Ovary (tissue), 9 donors: Measurements from ENCODE around the gene CHN1. TPM values are rescaled to one million over a fixed set of nuclear protein-coding genes. Genes with fewer than 3 reads are reported as not detected.

Experiments used
- DNase-seq, 5 donors: peaks; one replicate each; pipeline ENCODE4 v3.0.0-alpha.2; 2019 to 2020
- H3K27ac ChIP-seq, 2 donors: fragments of 200-600 bp; one replicate each; pipeline versions ENCODE4 v1.5.1 to v1.8.0; 2019 to 2022
- H3K27me3 ChIP-seq: fragments of 200-600 bp; one replicate; pipeline ENCODE4 v1.8.0; 2022
- H3K36me3 ChIP-seq: fragments of 200-600 bp; sonication (generic); one replicate; pipeline ENCODE4 v1.5.1; 2019
- H3K4me1 ChIP-seq: one replicate; pipeline ENCODE4 v1.8.1; 2013; ENCODE audit warnings: mild to moderate bottlenecking, moderate library complexity; ENCODE audit not compliant: insufficient read depth
- H3K4me3 ChIP-seq: fragments of 200-600 bp; sonication (generic); one replicate; pipeline ENCODE4 v1.5.1; 2017
- H3K9me3 ChIP-seq, 2 donors: fragments of 200-600 bp in 1 of 2; sonication (generic) in 1 of 2; one replicate each; pipeline versions ENCODE4 v1.5.1 to v1.8.1; 2013 to 2019; ENCODE audit warnings: mild to moderate bottlenecking in 1 of 2, moderate library complexity in 1 of 2
- EP300 ChIP-seq: sonication (generic); formaldehyde crosslinking; IDR thresholded peaks from one replicate; pipeline ENCODE4 v1.6.1; 2017; ENCODE audit warnings: antibody characterized with exemption
- POLR2A ChIP-seq: fragments of 450-650 bp; IDR thresholded peaks from one replicate; pipeline ENCODE4 v1.6.1; 2017; ENCODE audit warnings: antibody characterized with exemption, mild to moderate bottlenecking, moderate library complexity
- WGBS, 3 donors: extraction: QIAGEN DNeasy Blood & Tissue Kit in 1 of 3; methylation state at CpG; one replicate each; pipeline versions ENCODE4 v1.1.5 to v1.1.7; 2013 to 2017; 5-methylcytosine and 5-hydroxymethylcytosine counted together
- intact Hi-C, 4 donors: fragments of 100-400 bp; cut with DNase I; formaldehyde crosslinking; loops; one replicate each; pipeline versions ENCODE4 v1.11.0 to v1.15.1; 2022 to 2023
- polyA plus RNA-seq, 2 donors: library from polyadenylated mRNA; stranded (reverse); fragments of 200-250 nt in 1 of 2; fragments of 350-450 nt in 1 of 2; fragmentation: Illumina TruSeq in 1 of 2; extraction: RNeasy Lipid Tissue Mini Kit (QIAGEN cat#74804) in 1 of 2; gene quantifications; one replicate each; pipeline ENCODE4 v1.2.3, GENCODE V29; 2013 to 2014
- total RNA-seq, 7 donors: library from RNA; depleted of rRNA in 2 of 7; stranded (reverse); fragments of >200 nt in 2 of 7; fragmentation: NEBNext Ultra II Directional in 3 of 7; extraction: Animal tissue kit (Norgen Biotek cat#: 25700) in 3 of 7; gene quantifications; one replicate each; pipeline versions ENCODE4 v1.1.0 to v1.2.4, GENCODE V29; 2016 to 2023
- TF ChIP-seq, protein P1 (sequence below), 3 donors: fragments of 450-650 bp in 2 of 3; fragments of 200-600 bp in 1 of 3; IDR thresholded peaks; one replicate each; pipeline versions ENCODE4 v1.5.1 to v1.8.0; 2016 to 2022; ENCODE audit warnings: antibody characterized with exemption in 3 of 3, mild to moderate bottlenecking in 1 of 3
- donor health status: DM: no; HTN: no; CAD: no; lungs with moderate emphysema.
- donor health status: DM: no; HTN: no; CAD: no.
- donor health status: Bipolar disorder and iron deficiency.
- donor health status: DM: yes; HTN: yes; CAD: no.
- donor health status: DM: no; HTN: no; CAD: no.
- donor health status: DM: yes; HTN: yes; CAD: no.

Gene CHN1
- total and polyA plus RNA-seq, 9 donors, result 6.5 to 18.0 (median 9.4) TPM

DNA sequence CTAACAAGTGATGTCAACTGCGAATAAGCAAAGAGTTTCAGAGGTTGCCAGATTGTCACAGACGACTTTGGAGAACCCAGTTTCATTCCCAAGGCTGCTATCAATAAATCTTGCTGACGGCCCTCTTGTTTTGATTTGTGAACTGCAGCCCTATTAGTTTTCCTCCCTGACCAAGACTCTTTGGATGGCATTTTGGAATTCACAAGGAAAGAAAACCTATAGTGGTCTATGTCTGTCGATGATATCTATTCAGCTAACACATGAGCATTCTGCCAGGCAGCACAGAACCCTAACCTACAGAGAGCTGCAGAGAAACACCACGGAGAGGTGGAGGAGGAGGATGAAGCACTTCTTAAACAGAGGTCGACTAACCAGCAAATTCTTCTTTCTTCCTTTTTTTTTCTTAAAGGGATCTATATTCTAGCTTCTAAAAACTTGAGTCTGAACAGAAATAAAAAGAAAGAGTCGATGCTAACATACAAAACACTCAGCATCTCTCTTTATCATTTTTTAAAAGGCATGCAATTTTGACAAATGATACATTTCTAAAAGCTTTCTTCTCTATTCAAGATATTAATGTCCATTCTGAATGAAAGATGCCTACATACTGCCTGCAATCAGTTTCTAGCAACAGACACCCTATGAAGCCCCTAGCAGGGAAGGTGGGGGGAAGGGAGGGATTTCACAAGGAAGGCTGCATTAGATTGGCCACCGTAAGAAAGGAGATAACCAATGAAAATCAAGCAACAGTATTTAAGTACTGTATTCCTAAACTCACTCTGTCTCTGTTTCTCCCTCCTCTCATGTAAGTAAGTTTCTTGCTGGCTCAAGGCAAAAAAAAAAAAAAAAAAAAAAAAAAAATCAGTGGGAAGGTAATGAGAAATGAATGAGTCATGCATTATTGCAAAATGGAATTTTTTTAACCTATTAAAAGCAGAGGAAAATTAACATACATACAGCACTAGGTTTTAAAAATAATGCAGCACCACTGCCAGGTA, 157.9 kb downstream of the CHN1 start:
- no peaks in the 10 kb centered on the region for H3K27me3 ChIP-seq
- H3K27ac ChIP-seq, result no peak overlapping the region
- no peak overlapping the region for H3K4me3 ChIP-seq
- DNase-seq, result no peak
- intact Hi-C loops, result no loop called here
- H3K9me3 ChIP-seq, result no peaks in the 10 kb centered on the region
- TF ChIP-seq, protein P1, sequence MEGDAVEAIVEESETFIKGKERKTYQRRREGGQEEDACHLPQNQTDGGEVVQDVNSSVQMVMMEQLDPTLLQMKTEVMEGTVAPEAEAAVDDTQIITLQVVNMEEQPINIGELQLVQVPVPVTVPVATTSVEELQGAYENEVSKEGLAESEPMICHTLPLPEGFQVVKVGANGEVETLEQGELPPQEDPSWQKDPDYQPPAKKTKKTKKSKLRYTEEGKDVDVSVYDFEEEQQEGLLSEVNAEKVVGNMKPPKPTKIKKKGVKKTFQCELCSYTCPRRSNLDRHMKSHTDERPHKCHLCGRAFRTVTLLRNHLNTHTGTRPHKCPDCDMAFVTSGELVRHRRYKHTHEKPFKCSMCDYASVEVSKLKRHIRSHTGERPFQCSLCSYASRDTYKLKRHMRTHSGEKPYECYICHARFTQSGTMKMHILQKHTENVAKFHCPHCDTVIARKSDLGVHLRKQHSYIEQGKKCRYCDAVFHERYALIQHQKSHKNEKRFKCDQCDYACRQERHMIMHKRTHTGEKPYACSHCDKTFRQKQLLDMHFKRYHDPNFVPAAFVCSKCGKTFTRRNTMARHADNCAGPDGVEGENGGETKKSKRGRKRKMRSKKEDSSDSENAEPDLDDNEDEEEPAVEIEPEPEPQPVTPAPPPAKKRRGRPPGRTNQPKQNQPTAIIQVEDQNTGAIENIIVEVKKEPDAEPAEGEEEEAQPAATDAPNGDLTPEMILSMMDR (IDR thresholded peaks at IDR 0.05), result no peak
- TF ChIP-seq POLR2A (no peak), EP300 (no peak)
- WGBS, 3 donors, result 6 to 7% (median 6%) methylated on average over 8 of the region's 8 CpGs
- no peaks in the 10 kb centered on the region for H3K36me3 ChIP-seq
- no peaks in the 10 kb centered on the region for H3K4me1 ChIP-seq

DNA sequence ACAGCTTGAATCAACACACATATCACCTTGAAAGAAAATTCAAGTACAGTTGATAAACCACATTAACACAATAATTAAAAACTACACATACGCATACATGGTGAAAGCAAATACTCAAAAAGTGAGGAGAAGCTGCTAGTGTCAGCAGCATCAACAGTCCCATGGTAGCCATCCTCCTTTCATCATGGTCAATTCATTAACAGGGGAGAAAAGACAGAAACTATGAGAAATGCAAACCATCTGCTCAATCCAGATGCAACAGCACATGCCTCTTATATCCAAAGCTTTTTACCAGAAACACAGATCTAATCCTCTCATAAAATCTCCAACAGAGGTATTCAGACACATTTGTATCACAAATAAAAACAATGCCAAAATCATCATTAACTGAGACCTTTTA, 159.0 kb downstream of the CHN1 start:
- intact Hi-C loops, result no loop called here
- TF ChIP-seq, protein P1 (IDR thresholded peaks at IDR 0.05), result no peak
- TF ChIP-seq EP300 (no peak), POLR2A (no peak)
- H3K36me3 ChIP-seq, result no peaks in the 10 kb centered on the region
- H3K27me3 ChIP-seq, result no peaks in the 10 kb centered on the region
- no peak for DNase-seq
- no peaks in the 10 kb centered on the region for H3K9me3 ChIP-seq
- no peak overlapping the region for H3K27ac ChIP-seq
- H3K4me3 ChIP-seq, result no peak overlapping the region
- 80 to 95% (median 92%) methylated on average over 1 of the region's 1 CpG for WGBS, 3 donors
- H3K4me1 ChIP-seq, result no peaks in the 10 kb centered on the region

DNA sequence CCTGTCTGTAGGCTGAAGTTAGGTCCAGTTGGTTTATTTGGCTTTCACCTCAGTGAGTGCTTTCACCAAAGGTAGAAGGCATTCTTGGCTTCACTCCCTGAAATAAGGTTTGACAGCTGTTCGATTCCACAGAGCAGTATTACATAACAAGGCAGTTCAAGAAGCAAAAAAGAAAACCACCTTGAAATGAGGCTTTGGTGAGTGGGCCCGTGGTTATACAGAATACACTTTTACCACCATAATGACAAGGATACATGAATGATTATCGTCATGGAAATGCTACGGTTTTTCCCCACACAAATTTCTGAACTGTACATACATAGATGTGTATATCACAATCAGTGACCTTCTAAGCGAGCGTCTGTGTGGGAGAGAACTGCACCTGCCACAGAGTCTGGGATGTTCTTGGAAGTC, 160.9 kb downstream of the CHN1 start:
- Histone ChIP-seq H3K36me3 (no peaks in the 10 kb centered on the region), H3K4me3 (no peak overlapping the region), H3K4me1 (no peaks in the 10 kb centered on the region), H3K27ac (no peak overlapping the region), H3K27me3 (no peaks in the 10 kb centered on the region), H3K9me3 (no peaks in the 10 kb centered on the region)
- intact Hi-C loops, result no loop called here
- no peak for DNase-seq
- TF ChIP-seq EP300, result no peak
- no peak for TF ChIP-seq POLR2A
- TF ChIP-seq, protein P1 (IDR thresholded peaks at IDR 0.05), result no peak
- 83 to 87% (median 84%) methylated on average over 6 of the region's 6 CpGs for WGBS, 3 donors

- intact Hi-C loops, result no loop called here
- no peaks in the 10 kb centered on the region for H3K9me3 ChIP-seq
- TF ChIP-seq, protein P1 (IDR thresholded peaks at IDR 0.05), result no peak
- TF ChIP-seq EP300, result no peak
- TF ChIP-seq POLR2A, result no peak
- H3K36me3 ChIP-seq, result no peaks in the 10 kb centered on the region
- no peak for DNase-seq
- no peaks in the 10 kb centered on the region for H3K27me3 ChIP-seq
- H3K27ac ChIP-seq, result no peak overlapping the region
- no peak overlapping the region for H3K4me3 ChIP-seq
- 92 to 97% (median 97%) methylated on average over 4 of the region's 4 CpGs for WGBS, 3 donors
- H3K4me1 ChIP-seq, result no peaks in the 10 kb centered on the region
Observed at GRCh38 chr2:174842496-174842895, 162.7 kb downstream of the CHN1 start.
